ENCODE measurements around the gene POLN. TPM values are rescaled to one million over a fixed set of nuclear protein-coding genes. Genes with fewer than 3 reads are reported as not detected.

POLN gene
- total RNA-seq, 2 donors from 2014 or later, result 3.8 to 15.2 TPM

DNA sequence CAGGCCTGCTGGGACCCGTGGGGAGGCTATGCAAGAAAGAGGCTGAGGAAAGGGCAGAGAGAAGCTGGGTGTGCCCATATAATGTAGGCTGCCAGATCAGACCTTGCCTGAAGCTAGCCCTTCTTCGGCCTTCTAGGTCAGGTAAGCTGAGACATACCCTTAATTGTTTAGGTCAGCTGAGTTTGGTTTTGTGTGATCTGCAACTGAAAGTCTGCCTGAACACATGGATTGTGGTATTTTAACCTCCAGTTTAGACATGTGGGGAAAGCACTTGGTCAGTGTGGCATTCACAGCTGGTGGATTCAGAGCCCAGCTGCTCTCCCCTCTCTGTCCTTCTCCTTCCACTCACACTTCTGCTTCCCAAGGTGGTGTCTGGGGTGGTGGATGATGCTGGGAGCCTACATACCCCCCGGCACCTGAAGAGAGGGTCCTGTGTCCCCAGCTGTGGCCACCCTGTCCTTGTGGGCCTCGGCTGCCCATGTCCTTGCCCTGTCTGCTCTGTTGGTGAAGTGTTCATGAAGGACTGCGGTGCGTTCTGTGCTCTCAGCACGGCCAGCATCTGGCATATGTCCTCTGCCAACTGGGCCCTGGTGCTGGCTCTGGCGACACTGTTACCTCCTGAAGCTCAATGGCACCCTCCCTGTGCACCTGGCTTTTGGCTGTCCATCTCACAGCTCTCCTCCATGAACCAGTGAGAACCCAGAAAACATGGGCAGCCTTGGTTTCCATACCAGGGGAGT lies 100.7 kb downstream of the POLN start:
- intact Hi-C loops (cut with DNase I), result no loop called here
- no peak overlapping the region for H3K27ac ChIP-seq
- WGBS, result 85% methylated on average over 8 of the region's 8 CpGs
- DNase-seq (ENCODE audit: low spot score), result no peak
- no peak overlapping the region for H3K4me3 ChIP-seq
- TF ChIP-seq POLR2AphosphoS5 (IDR thresholded peaks at IDR 0.05), result no peak
- H3K4me1 ChIP-seq (replicated peaks), result no peaks in the 10 kb centered on the region
- no peaks in the 10 kb centered on the region for H3K36me3 ChIP-seq
- H3K9me3 ChIP-seq, result no peaks in the 10 kb centered on the region
- no peaks in the 10 kb centered on the region for H3K27me3 ChIP-seq (replicated peaks; ENCODE audit: insufficient read depth)

GRCh38 chr4:2138846-2139500 lies 102.9 kb downstream of the POLN start:
- TF ChIP-seq POLR2A (IDR thresholded peaks at IDR 0.05) (no peak), POLR2AphosphoS5 (IDR thresholded peaks at IDR 0.05) (no peak)
- TF ChIP-seq, protein P1, sequence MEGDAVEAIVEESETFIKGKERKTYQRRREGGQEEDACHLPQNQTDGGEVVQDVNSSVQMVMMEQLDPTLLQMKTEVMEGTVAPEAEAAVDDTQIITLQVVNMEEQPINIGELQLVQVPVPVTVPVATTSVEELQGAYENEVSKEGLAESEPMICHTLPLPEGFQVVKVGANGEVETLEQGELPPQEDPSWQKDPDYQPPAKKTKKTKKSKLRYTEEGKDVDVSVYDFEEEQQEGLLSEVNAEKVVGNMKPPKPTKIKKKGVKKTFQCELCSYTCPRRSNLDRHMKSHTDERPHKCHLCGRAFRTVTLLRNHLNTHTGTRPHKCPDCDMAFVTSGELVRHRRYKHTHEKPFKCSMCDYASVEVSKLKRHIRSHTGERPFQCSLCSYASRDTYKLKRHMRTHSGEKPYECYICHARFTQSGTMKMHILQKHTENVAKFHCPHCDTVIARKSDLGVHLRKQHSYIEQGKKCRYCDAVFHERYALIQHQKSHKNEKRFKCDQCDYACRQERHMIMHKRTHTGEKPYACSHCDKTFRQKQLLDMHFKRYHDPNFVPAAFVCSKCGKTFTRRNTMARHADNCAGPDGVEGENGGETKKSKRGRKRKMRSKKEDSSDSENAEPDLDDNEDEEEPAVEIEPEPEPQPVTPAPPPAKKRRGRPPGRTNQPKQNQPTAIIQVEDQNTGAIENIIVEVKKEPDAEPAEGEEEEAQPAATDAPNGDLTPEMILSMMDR (IDR thresholded peaks at IDR 0.05), result no peak

DNA sequence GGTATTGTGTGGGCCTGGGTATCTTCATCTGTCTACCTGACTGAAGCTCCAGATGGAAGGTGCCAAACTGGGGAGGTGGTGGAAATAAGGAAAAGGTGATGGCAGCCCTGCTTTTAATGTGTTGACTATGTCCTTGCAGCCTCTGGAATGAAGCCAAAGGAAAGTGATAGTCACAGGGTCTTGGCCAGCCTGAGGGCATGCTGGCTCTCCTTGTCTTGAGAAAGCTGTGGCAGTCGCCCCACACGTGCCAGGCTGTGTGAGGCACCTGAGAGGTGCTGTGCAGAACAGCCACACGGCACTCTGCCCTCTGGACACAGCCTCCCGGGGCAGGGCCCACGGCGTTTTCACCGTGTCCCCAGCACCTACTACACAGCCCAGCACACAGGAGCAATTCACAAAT lies 105.2 kb downstream of the POLN start:
- Histone ChIP-seq H3K27ac (no peak overlapping the region), H3K36me3 (no peaks in the 10 kb centered on the region), H3K4me3 (no peak overlapping the region), H3K27me3 (replicated peaks; ENCODE audit: insufficient read depth) (no peaks in the 10 kb centered on the region), H3K4me1 (replicated peaks) (no peaks in the 10 kb centered on the region), H3K9me3 (no peaks in the 10 kb centered on the region)
- WGBS, result 66% methylated on average over 7 of the region's 7 CpGs
- DNase-seq (ENCODE audit: low spot score), result no peak
- intact Hi-C loops (cut with DNase I), result no loop called here
- TF ChIP-seq, protein P1 (IDR thresholded peaks at IDR 0.05), result no peak
- TF ChIP-seq POLR2AphosphoS5 (IDR thresholded peaks at IDR 0.05) (no peak), POLR2A (IDR thresholded peaks at IDR 0.05) (no peak)

More at GRCh38 chr4:2138846-2139500, 102.9 kb downstream of the POLN start:
- no peaks in the 10 kb centered on the region for H3K4me1 ChIP-seq (replicated peaks)
- DNase-seq (ENCODE audit: low spot score), result no peak
- WGBS, result 67% methylated on average over 10 of the region's 11 CpGs
- no peaks in the 10 kb centered on the region for H3K27me3 ChIP-seq (replicated peaks; ENCODE audit: insufficient read depth)
- H3K9me3 ChIP-seq, result no peaks in the 10 kb centered on the region
- H3K27ac ChIP-seq, result no peak overlapping the region
- no peak overlapping the region for H3K4me3 ChIP-seq
- H3K36me3 ChIP-seq, result no peaks in the 10 kb centered on the region
- intact Hi-C loops (cut with DNase I), result no loop called here

DNA sequence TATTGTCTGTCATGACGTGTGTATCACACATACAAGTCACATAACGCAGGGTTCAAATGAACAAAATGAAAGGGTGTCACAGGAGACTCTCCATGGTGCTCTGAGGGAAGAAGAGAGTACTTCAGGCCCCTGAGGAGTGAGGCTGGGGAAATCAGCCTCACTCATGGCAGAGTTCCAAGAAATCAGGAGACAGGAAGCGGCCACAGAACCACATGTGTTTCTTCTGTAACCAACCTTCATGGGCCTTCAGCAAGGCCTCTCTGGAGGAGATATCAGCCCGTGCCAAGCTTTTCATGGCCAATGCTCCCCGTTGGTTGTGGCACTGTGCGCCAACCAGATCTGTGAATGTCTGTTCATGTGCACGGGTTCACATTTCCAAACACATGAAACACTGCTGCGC lies 106.8 kb downstream of the POLN start:
- no peaks in the 10 kb centered on the region for H3K9me3 ChIP-seq
- no peak overlapping the region for H3K27ac ChIP-seq
- intact Hi-C loops (cut with DNase I), result no loop called here
- TF ChIP-seq, protein P1 (IDR thresholded peaks at IDR 0.05), result no peak
- TF ChIP-seq POLR2A (IDR thresholded peaks at IDR 0.05) (no peak), POLR2AphosphoS5 (IDR thresholded peaks at IDR 0.05) (no peak)
- WGBS, result 75% methylated on average over 8 of the region's 8 CpGs
- no peaks in the 10 kb centered on the region for H3K27me3 ChIP-seq (replicated peaks; ENCODE audit: insufficient read depth)
- H3K36me3 ChIP-seq, result no peaks in the 10 kb centered on the region
- no peaks in the 10 kb centered on the region for H3K4me1 ChIP-seq (replicated peaks)
- no peak overlapping the region for H3K4me3 ChIP-seq
- no peak for DNase-seq (ENCODE audit: low spot score)

DNA sequence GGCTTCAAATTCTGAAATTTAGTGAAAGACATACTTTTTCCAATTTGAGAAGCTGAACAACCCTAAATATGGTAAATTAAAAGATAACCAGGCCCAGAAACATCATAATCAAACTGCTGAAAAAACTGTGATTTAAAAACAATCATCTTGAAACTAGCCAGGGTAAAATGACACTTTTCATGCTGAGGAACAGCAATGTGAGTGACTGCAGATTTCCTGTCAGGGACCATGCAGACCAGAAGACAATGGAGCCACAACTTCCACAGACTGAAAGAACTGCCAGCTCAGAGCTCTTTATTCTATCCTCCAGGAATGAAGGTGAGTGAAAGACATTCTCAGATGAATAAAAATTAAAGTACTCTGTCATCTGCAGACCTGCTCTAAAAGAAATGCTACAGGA lies 109.5 kb downstream of the POLN start:
- Histone ChIP-seq H3K27ac (no peak overlapping the region), H3K4me3 (no peak overlapping the region), H3K36me3 (no peaks in the 10 kb centered on the region), H3K27me3 (replicated peaks; ENCODE audit: insufficient read depth) (no peaks in the 10 kb centered on the region), H3K9me3 (no peaks in the 10 kb centered on the region), H3K4me1 (replicated peaks) (no peaks in the 10 kb centered on the region)
- intact Hi-C loops (cut with DNase I), result no loop called here
- no peak for DNase-seq (ENCODE audit: low spot score)
- TF ChIP-seq POLR2A (IDR thresholded peaks at IDR 0.05), result no peak
- TF ChIP-seq POLR2AphosphoS5 (IDR thresholded peaks at IDR 0.05), result no peak
- TF ChIP-seq, protein P1 (IDR thresholded peaks at IDR 0.05), result no peak
